Stimulated activated CD4-positive, alpha-beta T cell treated with anti-CD3 and anti-CD28 coated beads, Interleukin-12 subunit alpha, Interleukin-12 subunit beta, amount 100 ng/mL, for 48 hours (primary cell): ENCODE results near the gene RAPGEF3.
A peak's percentile ranks its signal among the peaks of the same experiment; 100 is the strongest.

Experiments
- DNase-seq, 3 donors: peaks; one replicate each; pipeline ENCODE4 v3.0.0-alpha.2; 2020; ENCODE audit warnings: low read depth in 2 of 3, low spot score in 1 of 3

The RAPGEF3 gene

DNA sequence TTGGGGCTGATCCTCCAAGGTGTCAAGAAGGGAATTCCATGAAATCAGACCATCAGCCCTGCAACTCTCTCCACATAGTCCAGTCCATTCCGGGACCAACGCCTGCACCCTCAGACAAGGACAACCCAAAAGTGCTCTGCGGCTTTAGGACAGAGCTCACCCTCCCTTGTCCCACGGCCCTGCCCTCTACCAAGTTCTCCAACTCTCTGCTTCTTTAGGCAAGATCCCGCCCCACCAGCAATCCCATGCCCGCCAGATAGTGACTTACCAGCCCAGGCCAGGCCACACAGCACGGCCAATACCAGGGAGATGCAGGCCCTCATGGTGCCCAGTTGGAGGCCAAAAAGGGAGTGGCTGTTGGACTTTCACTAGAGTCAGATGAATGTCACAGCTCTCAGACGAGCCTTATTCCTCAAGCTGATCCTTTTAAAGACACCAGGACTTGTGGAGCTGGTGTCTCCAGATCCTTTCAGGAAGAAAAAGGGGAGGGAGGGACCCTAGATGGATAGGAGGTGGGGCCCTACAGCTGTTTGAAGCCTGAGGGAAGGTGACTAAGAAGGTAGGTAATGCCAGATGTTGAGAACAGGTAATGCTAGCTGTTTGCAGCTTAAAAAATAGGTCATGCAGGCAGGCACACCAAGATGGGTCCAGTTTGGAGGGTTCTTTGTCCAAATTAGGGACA lies 33.4 kb downstream of the RAPGEF3 start, which contains the start of gene ENDOU:
TSS of gene ENDOU (minus strand) at position 400 of the 682 bp plus-strand sequence. CDS start at position 323, 77 bp downstream.
- no peak for DNase-seq

DNA sequence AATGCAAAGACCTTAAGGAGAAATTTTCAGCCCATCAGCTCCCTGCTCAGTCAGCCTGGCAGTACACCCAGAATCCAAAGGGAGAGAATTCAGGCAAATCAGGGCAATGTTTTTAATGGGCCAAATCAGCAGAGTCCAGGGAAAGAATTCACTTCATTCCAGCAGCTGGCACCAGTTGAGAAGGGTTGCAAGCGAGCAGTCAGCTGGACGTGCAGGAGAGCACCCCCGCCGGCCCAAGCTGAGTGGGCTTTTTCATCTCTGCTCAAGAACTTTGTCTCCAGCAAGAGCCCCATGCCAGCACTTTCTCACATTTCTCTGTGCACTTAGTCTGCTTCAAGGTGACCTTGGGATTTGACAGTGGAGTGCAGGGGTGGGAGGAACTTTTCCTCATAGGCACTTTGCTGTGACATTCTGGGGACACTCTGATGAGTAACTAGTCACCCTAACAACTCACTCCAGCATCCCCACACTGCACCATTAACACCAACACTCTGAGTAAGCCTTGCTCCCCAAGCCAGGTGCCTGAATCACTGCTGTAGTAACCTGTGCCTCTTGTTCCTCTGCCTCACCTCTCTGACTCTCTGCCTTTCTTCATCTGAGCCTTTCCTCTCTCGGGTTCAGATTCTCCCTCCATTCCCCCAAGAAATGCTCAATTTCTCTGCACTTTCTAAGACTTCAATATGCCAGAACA lies 35.6 kb downstream of the RAPGEF3 start:
- no peak for DNase-seq

DNA sequence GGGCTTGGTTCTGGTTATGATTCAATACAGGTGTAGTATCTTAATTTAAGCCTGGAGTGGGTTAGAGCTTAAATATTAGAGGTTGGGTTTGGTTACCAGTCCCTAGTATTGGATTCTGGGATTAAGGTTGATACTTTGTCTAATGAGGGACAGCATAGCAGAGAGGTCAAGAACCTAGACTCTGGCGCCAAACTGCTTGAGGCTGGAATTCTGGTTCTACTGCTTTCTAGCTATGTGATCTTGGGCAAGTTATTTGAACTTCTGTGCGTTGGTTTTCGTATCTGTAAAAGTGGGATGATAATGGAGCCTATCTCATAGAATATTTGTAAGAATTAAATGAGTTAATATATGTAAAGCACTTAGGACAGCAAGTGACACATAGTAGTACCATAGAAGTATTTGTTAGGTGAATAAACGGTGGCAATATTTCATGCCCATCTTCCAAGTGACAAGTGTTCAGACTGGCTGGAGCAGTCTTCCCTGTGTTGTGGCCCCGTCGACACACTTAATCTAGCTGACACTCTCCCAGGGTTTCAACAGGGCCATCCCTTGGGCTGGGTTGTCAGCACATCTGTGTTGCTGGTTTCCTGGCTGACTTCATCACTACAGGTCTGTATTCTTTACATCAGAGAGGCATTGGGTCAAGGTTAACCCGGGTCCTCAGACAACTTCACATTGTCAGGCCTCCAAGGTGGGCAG lies 36.4 kb downstream of the RAPGEF3 start:
- DNase-seq: no peak

DNA sequence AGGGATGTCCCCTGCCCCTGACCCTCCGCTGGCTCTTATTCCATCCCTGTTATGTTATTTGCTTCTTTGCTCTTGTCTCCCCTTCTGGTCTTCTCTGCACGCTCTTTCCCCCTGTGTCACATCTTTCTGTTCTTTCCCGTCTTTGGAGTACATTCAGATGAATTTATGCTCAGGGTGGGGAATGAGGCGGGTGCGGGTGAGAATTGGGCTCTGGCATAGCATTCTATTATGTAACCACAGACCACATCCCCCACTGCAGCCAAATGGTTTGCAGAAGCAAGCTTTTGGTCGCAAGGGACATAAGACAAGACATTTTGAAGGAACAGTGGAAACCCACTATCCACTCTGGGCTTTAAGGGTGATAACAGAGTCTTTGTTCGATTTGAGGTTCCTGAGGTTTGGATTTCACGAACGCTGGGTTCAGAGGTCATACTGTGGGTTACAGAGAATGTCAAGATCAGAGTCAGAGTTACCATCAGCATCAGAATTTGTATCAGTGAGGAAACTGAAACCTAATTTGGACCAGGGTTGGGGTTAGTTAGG lies 37.2 kb downstream of the RAPGEF3 start:
- no peak for DNase-seq

DNA sequence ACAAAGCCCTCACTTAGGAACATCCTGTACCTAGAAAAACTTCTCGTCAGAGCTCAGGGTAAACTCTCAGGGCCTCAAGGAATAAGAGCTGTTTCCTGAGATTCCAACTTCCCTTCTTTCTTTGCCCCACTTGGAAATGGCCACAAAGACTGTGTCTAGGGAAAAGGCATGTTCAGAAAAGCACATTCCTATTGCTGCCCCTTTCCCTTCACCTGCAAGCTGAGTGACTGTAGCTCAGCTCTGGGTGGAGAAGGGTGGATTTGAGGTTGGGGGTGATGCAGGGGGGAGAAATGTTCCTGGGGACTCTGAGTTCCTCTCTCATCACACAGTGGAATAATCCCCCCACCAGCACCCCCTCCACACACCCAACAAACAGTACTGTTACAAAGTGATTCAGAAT lies 40.1 kb downstream of the RAPGEF3 start:
- no peak for DNase-seq

DNA sequence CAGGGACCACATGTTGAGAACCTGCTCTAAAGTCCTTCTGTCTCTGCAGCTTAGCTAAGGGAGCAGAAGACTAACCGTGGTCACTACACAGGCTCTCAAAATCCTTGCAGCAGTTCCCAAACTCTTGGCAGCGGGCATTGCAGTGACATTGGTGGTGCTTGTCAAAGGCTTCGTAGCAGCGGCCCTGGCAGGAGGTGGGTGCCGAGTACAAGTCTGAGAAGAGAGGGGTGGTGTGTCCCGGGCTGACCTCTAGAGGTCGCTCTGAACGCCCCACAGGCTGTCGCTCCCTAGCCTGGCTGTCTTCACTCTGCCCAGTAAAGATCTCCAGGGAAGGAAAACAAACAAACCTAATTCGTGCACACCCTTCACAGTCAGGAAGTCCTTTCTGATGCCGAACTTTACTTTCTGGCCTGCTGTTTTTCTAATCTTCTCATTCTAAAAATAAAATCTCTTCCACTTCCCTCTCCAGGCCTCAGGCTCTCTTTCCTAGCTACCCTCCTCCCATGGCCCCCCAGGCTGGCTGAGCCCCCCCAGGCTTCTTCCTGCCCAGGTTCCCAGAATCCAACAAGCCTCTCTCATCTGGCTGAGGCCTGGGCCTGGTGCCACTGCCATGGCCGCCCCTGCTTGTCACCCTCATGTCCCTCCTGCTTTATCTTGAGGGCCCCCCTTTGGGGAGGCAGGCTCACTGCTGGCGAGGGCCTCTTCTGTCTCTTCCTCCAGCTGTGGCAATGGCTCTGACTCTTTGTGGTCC lies 41.1 kb downstream of the RAPGEF3 start:
- DNase-seq: peak; percentile 19 to 46 (median 45)

DNA sequence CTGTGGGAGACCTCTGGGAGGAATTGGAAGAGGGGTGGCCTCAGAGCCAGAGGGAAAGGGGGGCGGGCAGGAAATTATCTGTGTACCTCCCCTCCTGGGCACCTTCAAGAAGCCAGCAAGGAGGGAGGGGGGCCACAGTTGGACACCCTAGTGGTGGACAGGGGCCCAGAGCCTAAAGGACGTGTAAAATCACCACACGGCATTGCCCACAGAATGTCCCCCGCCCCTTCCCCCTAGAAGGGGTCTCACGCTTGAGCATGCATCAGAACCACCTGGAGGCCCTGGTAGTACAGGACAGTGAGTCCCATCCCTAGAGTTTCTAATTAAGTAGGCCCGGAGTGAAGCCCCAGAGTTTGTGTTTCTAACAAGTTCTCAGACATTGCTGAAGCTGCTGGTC lies 41.6 kb downstream of the RAPGEF3 start:
- no peak for DNase-seq

DNA sequence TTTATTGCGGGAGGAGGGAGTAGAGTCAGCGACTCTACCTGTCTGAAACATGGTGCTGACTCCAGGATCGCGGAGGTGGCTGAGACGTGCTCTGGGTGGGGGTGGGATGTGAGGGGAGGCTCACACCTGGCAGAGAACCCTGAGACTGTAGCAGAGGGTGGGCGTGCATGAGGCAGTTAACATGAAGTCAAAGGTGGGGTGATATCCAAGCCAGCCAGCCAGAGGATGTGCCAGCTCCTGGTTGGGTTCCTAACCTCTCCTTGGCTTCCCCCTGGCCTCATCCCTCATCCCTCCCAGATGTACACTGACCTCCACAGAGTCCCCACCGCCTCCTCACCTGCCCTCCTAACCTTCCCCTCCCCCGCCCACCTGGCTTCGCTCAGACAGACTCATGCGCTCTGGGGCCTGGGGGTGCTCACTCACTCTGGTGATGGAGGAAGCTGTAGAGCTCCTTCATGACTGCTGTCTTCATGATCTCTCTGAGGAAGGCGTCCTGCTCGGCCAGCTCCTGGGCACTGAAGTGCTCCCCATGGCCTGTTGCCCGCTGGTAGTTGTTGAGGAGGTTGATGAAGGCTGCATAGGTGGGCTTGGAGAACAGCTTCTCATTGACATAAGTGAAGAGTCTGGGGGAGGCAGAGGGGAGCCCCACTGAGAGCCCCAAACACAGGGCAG lies 42.7 kb downstream of the RAPGEF3 start:
- no peak for DNase-seq

DNA sequence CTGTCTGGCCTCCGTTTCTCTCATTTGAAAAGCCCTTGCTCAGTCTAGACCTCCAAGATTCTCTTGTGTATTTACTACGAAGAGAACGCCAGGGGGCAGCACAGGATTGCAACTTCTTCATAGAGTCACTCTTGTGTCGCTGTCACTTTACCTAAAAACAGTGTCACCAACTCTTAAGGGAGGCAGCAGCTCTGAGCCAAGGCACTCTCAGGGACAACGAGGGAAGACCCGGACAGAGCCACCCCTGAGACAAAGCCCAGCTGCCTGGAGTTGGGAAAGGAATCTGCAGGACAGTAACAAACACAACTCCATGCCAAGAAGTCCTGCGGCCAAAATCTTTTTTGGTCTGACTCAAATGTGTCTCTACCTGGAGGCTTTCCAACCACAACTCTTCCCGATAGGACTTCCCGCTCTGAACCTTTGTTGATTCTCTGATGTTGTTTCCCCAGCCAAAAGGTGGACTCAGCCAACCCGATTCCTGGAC lies 43.2 kb downstream of the RAPGEF3 start:
- peak; percentile 62 to 72 (median 69) for DNase-seq

DNA sequence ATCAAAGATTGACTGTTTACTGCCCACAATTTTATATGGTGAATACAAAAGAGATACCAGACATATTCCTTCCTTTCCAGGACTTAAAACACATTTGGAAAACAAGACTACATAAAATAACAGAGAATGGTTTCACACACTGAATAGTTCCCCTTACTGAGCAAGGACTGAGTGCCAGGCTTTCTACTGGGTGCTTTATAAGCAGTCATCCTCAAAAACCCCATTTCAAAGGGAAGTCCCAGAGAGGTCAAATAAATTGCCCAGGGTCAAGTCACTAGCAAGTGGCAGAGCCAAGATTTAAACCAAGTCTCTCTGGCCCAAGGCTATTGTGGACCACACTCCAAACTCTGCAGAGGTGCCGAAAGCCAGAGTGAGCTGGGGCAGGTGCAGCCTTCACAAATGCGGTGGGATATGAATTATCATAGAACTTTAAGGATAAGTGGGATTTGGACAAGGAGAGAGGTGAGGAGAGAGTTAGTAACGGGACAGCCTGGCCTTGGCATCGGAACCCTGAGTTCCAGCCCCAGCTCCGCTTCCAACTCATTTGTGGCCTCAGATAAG lies 43.8 kb downstream of the RAPGEF3 start:
- DNase-seq: no peak

DNA sequence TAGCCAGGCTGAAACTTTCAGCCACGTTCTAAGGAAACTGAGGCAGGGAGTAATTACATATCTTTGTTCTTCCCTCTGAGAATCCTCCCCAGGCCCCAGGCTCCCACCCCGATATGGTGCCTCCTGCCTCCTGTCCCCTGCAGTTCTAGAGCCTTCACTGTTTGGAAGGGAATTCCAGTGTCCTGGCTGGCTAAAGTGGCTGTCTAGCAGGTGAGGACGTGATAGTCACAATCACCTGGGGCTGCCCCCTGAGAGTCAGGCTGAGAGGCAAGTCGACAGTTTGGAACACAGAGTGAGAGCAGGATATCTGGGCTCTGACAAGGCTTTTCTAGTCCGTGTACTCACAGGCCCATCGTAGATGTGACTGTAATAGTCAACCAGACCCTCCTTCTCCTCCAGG lies 46.5 kb downstream of the RAPGEF3 start:
- DNase-seq: no peak

DNA sequence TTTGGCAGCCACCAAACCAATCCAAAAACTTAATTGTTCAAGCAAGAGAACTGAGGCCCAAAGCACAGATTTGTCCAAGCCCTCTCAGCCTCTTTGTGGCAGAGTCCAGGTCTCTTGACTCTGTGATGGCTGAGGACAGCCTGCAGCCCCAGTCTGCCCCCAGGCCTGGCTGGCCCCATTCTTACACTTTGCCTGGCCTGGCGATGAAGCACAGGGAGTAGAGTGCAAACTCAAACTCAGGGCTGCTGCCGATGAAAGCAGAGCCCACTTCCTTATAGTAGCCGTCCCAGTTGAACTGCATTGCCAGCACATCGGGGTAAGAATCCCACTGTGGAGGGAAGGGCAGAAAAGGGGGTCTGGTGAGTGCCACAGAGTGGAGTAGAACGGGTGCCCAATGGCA lies 47.2 kb downstream of the RAPGEF3 start:
- no peak for DNase-seq

DNA sequence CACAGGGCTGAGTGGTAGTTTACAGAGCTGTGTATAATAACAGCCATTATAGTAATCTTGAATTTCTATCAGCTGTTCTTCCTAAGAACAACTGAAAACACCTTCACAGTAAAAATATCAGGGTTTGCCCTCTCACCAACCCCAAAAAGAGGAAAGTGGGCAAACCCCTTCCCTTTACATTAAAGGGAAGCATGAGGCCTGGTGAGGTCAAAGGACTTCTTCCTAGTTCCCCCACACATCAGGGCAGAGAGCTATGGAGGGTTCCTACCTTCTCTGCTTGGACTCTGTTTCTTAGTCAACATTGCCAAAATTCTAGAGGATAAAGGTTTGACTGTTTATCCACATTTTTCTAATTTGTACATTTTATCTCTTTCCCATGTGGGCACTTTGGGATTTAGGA lies 48.4 kb downstream of the RAPGEF3 start:
- no peak for DNase-seq

DNA sequence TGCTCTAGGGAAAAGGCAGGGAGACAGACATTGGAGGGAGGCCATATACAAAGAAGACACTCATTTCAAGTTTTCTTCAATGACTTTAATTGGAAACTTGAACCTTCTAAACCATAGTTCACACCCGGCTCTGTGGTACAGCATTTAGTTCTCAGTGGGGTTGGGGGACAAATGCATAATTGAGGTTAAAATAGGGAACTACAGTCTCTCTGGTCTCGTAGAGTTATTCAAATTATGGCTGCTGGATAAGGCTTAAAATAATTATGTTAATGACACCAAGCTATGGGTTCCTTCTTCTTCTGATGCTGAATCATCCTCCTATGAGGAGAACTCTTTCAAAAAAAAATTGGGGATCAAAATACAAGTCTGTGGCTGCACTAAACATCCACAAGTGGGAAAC lies 49.0 kb downstream of the RAPGEF3 start:
- no peak for DNase-seq

DNA sequence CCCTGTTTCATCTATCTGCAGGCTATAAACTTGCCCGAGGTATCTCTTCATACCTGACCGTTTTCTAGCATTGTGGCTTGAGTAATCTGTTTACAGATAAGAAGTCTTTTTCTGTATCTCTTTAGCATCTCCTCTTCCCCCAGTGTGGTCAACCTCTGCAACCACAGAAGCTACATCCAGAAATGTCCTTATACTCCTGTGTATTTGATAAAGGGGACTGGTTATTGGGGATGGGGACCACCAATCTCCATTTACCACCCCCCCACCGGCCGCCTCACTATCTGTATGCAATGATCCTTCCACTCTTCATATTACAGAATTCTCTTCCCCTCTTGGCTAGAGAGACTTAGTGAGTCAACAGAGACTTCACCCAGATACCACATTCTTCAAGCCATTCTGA lies 49.4 kb downstream of the RAPGEF3 start:
- no peak for DNase-seq

DNA sequence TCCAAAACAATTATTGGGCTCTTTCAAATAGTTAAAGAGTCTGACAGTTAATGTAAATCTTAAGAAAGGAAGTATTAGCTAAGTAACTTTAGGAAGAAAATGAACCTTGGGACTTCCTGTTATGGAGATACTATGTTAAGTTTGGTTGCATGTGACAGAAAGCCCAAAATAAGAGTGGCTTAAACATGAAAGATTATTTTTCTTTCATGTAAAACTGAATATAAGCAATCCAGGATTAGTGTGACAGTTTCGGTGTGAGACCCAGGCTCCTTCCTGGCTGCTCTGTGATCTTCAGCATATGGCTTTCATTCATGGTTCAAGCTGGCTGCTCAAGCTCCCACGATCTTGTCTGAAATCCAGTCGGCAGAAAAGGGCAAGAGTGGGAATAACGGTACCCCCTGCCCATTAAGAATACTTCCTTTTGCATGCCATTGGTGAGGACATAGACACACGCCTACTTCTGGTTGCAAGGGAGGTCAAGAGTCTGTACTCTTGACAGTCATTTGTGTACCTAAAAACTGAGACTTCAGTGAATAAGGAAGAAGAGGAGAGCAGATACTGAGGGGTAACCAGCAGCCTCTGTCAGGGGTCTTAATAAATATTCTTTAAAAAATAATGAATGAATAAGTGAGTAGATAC lies 50.7 kb downstream of the RAPGEF3 start:
- DNase-seq: no peak

DNA sequence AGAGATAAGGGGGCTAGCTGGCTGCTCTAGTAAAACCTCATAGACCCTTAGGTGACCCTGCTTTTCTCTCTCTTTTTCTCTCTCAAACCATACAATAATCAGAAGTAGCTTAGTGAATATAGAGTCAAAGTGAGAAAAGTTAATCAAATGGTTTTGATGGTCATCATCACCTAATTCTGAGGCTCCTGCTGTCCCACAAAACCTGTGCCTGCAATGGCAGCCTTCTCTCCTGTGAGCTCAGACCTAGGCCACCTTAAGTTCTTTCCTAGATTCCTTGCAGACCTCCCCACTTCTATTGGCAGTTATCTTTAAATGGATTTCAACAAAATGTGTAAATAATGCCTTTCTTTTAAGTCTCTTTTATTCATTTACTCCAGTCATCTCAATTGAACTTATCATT lies 51.3 kb downstream of the RAPGEF3 start:
- DNase-seq: no peak

DNA sequence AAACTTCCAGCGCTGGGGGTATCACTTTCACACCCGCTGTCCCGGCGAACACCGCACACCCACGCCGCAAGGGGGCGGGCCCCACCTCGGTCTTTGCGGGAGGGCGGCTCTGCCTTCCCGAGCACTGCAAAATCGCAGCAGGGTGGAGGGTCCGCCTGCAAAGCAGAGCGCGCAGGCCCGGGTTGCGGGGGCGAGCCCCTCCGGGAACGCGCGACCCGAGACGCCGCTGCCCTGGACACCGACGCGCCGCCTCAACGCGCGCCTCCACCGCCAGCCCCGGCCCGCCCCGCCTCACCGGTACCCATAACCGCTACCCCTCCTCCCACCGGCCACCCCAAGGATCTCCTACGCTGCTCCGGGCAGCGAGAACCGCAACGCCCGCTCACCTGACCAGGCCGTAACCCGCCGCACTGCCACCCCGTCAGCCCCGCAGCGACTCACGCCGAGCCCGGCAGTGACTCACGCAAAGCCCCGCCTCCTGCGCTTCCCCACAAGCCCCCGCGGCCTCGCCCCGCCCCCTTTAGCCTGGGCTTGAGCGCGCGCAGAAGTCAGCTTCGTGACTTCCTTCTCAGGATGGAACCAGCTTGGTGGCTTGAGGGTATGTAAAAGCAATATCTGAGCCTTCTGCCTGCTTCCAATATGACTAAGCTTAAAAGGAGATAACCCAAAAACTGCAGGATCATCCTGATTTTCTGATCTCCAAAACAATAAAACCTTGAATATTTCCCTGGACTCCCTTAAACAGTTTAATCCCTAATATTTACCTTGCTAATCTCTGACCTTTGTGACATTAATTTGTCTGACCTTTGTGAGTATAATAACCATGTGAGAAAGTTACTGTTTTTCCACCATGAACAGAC lies 52.9 kb downstream of the RAPGEF3 start, which contains the start of gene RPAP3:
TSS of gene RPAP3 (minus strand) at position 465 of the 860 bp plus-strand sequence. CDS start 3,190 bp downstream, outside the sequence.
- DNase-seq: peak; percentile 97 to 99 (median 97)

DNA sequence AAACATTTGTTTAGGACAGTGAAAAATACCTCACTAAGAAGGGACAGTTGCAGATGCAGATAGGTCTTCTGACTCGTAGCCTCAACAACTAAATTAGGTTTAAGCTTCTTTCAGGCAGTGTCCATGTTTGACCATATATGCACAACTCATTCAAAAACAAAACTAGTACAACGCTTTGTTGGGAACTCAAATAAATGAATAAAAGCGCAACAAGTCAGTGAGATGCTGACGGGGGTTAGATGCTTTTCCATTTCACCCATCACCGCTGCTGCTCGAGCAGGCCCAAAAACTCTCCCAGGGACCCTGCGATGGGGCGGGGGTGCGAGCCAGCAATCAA lies 53.5 kb downstream of the RAPGEF3 start:
- DNase-seq: no peak
